AG10803 (cell line): ENCODE data around the gene RASSF3.

Source experiments
- DNase-seq: peaks from one replicate; pipeline ENCODE4 v3.0.0; 2010; ENCODE audit warnings: low read depth
- H3K4me3 ChIP-seq: 2 replicates; pipeline ENCODE4 v1.5.1; 2011; ENCODE audit warnings: mild to moderate bottlenecking, low read length, control low read depth
- TF ChIP-seq, protein P1 (sequence below): conservative IDR thresholded peaks from 2 replicates; pipeline ENCODE4 v1.5.1; 2011; ENCODE audit warnings: mild to moderate bottlenecking, low read length, control low read depth, inconsistent platforms

The RASSF3 gene

GRCh38 chr12:64569923-64570691 is 40.2 kb upstream of the RASSF3 start:
- peak; percentile 36 for DNase-seq
- TF ChIP-seq, protein P1, sequence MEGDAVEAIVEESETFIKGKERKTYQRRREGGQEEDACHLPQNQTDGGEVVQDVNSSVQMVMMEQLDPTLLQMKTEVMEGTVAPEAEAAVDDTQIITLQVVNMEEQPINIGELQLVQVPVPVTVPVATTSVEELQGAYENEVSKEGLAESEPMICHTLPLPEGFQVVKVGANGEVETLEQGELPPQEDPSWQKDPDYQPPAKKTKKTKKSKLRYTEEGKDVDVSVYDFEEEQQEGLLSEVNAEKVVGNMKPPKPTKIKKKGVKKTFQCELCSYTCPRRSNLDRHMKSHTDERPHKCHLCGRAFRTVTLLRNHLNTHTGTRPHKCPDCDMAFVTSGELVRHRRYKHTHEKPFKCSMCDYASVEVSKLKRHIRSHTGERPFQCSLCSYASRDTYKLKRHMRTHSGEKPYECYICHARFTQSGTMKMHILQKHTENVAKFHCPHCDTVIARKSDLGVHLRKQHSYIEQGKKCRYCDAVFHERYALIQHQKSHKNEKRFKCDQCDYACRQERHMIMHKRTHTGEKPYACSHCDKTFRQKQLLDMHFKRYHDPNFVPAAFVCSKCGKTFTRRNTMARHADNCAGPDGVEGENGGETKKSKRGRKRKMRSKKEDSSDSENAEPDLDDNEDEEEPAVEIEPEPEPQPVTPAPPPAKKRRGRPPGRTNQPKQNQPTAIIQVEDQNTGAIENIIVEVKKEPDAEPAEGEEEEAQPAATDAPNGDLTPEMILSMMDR = no peak
- H3K4me3 ChIP-seq = no peak overlapping the region

GRCh38 chr12:64571411-64571810 is 38.9 kb upstream of the RASSF3 start:
- DNase-seq = no peak
- TF ChIP-seq, protein P1 = no peak
- no peak overlapping the region for H3K4me3 ChIP-seq

DNA sequence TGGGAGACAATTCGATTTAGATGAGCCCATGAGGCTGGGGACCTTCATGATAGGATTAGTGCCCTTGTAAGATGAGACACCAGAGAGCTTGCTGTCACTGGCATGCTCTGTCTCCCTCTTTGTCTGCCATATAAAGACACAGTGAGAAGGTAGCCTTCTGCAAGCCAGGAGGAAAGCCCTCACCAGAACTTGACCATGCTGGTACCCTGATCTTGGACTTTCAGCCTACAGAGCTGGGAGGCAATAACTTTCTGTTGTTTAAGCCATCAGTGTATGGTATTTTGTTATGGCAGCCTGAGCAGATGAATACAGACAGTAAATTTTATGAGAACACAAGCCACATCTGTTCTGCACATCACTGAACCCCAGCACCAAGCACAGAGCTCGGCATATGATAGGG is 38.1 kb upstream of the RASSF3 start:
- no peak for DNase-seq
- TF ChIP-seq, protein P1 = no peak
- H3K4me3 ChIP-seq = no peak overlapping the region

GRCh38 chr12:64574837-64575236 is 35.5 kb upstream of the RASSF3 start:
- TF ChIP-seq, protein P1 = no peak
- no peak overlapping the region for H3K4me3 ChIP-seq
- no peak for DNase-seq

- TF ChIP-seq, protein P1 = no peak
- H3K4me3 ChIP-seq = no peak overlapping the region
- no peak for DNase-seq
These were observed 33.2 kb upstream of the RASSF3 start for GRCh38 chr12:64577046-64577445.

- H3K4me3 ChIP-seq = no peak overlapping the region
- no peak for DNase-seq
- TF ChIP-seq, protein P1 = no peak
These were observed 31.7 kb upstream of the RASSF3 start for GRCh38 chr12:64578566-64578965.

DNA sequence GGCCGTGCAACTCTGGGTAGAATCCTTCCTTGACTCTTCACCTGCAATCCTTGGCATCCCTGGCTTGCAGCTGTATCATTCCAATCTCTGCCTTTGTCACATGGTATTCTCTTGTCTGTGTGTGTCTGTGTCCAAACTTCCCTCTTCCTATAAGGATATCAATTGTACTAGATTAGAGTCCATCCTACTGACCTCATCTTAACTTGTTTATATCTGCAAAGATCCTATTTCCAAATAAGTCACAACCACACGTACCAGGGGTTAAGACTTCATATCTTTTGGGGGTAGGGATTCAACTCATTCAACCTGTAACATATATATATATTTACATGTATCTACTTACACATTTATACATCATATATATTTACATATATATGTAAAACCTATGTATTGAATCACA is 29.6 kb upstream of the RASSF3 start:
- H3K4me3 ChIP-seq = no peak overlapping the region
- TF ChIP-seq, protein P1 = no peak
- DNase-seq = no peak
